CD4-positive, alpha-beta T cell treated with Interleukin-4 for 4 hours (primary cell): ENCODE data around the gene ADCY1.

Experiments
- DNase-seq: peaks from one replicate; pipeline ENCODE4 v3.0.0-alpha.2; 2020

ADCY1 gene

DNA sequence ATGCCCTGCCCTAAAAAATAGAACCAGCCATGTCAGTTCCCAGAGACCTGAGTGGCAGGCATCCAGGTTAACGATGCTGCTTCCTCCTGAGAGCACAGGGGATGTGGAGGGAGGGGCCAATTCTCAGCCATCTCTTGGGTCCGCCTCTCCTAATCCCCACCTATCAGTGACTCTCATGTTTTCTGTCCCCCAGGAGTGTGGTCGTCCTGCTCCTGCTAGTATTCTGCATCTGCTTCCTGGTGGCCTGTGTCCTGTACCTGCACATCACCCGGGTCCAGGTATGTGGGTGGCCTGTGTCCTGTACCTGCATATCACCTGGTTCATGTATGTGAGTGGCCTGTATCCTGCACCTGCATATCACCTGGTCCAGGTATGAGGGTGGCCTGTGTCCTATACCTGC lies 105.3 kb downstream of the ADCY1 start:
- no peak for DNase-seq

DNA sequence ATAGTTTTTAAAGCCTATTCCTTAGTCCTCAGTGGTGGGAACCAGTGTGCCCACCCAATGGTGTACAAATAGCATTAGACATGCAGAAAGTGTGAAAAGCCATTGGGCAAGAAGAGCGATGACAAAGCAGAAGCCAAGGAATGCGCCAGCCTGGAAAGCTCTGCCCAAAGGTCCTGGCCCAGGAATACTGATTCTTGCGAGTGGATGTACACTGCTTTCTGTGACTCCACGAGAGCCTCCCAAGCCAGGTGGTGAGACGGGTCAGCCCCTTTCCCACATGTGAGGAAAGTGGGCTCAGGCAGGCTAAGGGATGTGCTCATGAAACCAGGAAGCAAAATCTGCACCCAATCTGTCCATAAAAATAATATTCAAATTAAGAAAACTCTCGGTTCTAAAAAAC lies 106.6 kb downstream of the ADCY1 start:
- DNase-seq, result no peak

DNA sequence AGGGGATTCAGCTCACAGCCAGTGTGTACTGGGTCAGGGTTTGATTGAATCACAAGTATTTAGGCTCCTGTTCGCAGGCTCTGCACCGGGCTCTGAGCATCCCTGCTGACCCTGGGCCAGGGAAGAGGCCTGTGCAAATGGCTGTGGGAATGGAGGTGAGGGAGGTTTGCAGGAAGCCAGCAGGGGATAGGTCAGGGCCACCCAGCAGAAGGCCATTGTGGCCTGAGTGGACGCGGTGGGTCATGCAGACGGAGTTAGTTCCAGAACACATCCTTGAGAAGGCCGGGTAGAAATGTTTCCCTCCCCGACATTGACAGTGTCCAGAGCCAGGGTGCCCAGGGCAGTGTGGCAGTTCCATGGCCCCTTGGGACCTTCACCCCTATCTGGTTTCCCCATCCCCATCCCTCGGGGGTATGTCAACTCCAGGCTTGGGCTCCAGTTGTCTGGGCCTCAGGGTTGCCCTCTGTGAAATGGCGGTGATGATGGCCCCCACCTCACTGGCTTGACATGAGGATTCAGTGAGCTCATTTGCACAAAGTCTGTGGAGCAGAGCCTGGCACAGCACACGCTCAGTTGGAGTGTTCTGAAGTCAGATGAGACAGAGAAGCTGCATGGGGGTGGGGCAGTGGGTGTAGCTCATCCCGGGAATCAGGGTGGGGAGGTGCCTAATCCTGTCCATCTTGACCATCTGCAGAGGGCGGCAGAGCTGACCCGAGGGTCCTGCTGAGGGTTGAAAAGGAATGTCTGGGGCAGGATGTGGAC lies 107.6 kb downstream of the ADCY1 start:
- DNase-seq, result no peak

DNA sequence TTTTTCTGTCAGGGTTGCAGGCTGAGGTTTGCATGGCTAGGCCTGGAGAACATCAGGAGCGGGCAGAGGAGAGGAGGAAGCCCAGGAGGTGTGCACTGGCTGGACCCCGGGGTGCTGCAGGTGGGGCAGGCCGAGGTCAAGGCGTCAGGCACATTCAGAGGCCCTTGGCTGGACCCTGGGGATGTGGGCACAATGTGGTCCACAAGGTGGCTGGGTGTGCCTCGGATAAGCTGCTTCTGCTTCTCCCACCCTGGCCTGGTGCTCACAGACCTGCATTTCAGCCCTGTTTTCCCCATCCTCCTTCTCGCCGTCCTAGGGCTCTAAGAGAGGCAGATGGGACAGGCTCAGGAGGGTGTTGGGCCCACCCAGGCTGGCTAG lies 108.2 kb downstream of the ADCY1 start:
- no peak for DNase-seq

- no peak for DNase-seq
Observed at GRCh38 chr7:45682836-45683555, 108.8 kb downstream of the ADCY1 start.

DNA sequence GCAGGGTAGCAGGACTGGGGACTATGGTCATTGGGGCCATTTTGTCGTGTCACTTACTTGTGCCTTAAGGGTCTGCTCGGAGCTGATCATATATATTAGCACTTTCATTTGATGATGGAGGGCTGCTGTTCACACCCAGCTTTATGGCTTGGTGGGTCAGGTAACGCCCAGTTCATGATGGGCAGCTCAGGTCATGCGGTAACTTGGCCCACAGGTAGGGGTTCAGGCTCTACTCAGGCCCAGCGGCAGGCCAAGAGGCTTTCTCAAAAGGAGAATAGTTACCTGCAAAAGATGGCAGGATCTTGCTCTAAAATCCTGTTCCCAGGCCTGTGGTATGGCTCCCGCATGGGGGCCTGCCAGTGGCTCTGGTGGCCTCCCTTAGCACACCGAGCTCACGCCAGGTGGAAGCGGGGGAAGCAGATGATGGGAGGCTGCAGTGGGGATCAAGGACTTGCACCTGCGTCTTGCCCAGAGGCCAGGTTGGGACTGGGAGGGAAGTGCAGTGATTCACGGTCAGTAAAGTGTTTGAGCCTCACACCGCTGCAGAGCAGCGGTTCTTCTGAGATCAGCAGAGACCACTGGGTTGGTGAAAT lies 109.5 kb downstream of the ADCY1 start:
- no peak for DNase-seq

- no peak for DNase-seq
Observed at GRCh38 chr7:45684910-45685618, 110.9 kb downstream of the ADCY1 start.

- no peak for DNase-seq
Observed at GRCh38 chr7:45685619-45686240, 111.6 kb downstream of the ADCY1 start.

DNA sequence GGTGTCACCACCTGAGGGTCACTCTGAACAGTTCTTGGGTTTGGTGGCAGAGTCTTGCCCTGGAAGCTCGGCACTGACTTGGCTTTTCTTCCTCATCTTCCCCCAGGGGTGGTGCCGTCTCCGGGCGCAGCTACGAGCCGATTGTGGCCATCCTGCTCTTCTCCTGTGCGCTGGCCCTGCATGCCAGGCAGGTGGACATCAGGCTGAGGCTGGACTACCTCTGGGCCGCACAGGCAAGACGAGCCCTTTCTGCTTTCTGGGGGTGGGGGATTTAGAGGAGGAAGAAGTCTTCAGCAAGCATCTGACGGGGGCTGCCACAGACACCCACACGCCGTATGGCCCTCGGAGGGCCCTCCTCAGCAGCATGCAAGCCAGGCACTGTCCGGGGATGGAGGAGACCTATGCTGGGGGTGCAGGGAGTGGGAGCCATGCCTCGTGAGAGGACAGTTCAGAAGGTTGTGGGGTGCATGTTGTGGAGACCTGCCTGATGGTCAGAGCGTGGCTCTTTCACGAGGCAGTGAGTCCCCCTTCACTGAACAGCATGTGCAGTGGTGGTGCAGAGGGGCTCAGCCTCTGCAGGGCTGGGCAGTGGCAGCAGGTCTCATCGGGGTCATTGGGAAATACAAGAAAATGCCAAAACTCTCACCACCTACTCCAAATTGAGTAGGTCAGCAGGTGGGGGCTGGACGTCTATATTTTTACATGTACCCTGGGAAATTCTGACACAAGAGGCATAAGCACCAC lies 112.4 kb downstream of the ADCY1 start:
- DNase-seq, result no peak

DNA sequence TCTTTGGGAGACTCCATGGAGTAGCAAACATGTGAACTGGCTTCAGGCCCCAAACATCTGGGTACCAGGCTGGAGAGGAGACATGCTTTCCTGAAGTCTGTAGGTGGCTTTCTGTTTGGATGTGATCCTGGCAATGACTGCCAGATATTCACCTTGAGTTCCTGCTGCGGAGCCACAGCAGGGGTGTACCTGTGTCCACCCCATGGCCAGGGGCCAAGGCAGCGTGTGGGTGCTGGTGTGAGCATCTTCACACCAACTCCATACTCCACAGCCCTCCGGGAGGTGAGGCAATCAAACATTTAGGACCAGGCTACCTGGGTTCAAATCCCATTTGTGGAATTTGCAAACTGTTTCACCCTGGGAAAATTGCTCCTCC lies 113.0 kb downstream of the ADCY1 start:
- DNase-seq, result no peak

DNA sequence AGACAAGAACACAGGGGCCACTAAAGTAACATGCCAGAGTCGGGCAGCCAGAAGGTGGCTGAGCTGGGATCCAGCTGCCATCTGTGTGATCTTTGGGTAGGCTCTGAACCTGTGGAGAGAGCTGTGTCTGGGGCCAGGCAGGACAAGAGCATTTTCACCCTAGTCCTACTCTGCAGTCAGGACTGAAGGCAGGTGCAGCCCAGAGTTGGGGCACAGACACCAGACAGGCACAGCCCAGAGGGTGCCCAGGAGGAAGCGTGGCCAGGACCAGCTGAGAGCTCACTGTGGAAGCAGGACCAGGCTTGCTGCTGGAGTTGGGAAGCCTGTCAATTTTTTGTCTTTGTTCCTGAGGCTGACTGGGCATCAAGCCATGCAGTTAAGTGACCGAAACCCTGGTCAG lies 113.6 kb downstream of the ADCY1 start:
- DNase-seq, result no peak

- DNase-seq, result no peak
Observed at GRCh38 chr7:45688382-45688781, 114.2 kb downstream of the ADCY1 start.

- DNase-seq, result no peak
Observed at GRCh38 chr7:45689011-45689796, 115.0 kb downstream of the ADCY1 start.

GRCh38 chr7:45689797-45690761 lies 115.9 kb downstream of the ADCY1 start:
- no peak for DNase-seq

DNA sequence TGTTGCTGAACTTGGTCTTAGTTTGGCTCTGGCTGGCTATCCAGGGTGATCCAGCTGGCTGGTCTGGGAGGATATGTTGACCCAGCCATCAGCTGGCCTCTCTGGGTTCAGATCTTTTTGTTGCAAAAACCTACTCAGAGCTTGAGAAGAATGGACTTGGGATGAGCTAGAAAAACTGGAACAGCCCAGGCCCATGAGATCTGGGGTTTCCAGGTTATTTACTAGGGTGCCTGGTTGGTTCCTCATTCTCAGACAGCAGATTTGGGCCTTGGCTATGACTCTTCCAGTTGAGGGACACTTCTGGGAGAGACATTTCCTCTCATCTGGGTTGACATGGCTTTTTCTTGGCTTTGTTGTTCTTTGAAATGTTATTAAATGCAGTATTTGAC lies 116.6 kb downstream of the ADCY1 start:
- no peak for DNase-seq

DNA sequence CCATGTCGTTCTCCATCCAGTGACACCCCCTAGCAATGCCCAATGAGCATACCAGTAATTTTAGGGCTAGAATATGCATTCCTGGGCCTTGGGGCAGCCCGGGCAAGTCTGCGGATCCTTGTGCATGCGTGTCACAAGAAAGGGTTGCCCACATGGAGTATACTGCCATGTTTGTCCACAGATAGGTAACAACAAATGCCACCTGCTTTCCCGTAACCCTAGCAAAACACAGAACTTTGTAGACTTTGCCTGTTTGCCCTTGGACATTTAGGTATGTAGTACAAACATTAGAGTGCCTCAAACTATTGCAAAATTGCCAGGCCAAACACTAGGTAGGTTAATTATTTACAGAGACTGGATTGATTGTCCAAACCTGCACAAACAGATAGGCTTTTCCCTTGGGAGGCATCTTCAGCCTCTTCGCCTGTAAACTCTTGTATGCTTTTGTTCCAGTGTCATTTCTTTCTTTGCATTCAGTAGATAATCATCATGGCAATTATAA lies 117.0 kb downstream of the ADCY1 start:
- DNase-seq, result no peak

- no peak for DNase-seq
Observed at GRCh38 chr7:45692031-45692430, 117.9 kb downstream of the ADCY1 start.

DNA sequence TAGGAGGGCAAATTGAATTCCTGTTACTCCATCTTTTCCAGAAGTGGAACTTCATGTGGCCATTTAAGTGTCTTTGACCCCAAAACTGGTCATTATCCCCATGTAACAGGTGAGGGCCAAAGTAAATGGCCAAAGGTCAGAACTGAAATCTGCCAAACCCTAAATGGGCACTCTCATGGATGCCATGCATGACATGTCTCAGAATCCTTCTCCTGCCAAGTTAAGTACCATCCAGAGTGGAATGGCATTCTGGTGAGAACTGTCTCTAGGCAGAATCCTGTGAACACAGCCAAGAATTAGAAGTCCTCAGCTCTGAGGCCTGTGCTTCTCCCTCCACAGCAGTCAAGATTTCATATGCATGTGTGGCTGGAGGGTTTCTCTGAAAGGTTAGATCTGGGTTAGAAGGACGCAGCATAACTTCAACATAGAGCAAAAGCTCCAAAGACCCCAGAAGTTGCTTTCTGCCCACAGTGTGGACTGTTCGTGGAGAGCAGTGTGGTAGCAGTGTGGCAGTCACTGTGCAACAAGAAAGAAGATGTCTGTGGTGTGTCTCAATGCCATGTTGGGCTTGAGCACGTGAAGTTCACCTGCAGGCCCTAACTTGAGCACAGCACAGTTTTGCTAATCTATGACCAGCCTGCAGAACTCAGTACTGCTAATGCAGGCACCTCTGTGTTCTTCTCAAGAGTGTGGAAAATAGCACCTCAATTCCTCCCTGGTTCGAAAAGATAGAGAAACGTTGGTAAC lies 121.3 kb downstream of the ADCY1 start:
- DNase-seq, result no peak

- no peak for DNase-seq
Observed at GRCh38 chr7:45696476-45696875, 122.3 kb downstream of the ADCY1 start.
